ENCODE measurements around the gene ZNF768.

GRCh38 chr16:30554557-30555314, 28.4 kb upstream of the ZNF768 start:
- no peak for TF ChIP-seq CTCF (IDR thresholded peaks at IDR 0.05)
- TF ChIP-seq POLR2A (IDR thresholded peaks at IDR 0.05) = no peak
